Left lung (tissue), 10 donors: ENCODE measurements around the gene CCDC186. TPM values are rescaled to one million over a fixed set of nuclear protein-coding genes. Genes with fewer than 3 reads are reported as not detected.

Experiments
- ATAC-seq: fragments of 200-7000 bp; cut with Tn5 transposase; one replicate; pipeline ENCODE4 v1.9.1; 2020; ENCODE audit warnings: moderate library complexity
- DNase-seq, 4 donors: peaks; one replicate each; pipeline ENCODE4 v3.0.0-alpha.2; 2013 to 2020
- H3K27ac ChIP-seq, 2 donors: fragments of 200-600 bp; sonication (generic) in 1 of 2; one replicate each; pipeline versions ENCODE4 v1.5.0 to v1.8.0; 2020 to 2021
- H3K27me3 ChIP-seq, 2 donors: fragments of 200-600 bp; sonication (generic) in 1 of 2; one replicate each; pipeline versions ENCODE4 v1.5.0 to v1.8.0; 2020 to 2021
- H3K36me3 ChIP-seq, 2 donors: fragments of 200-600 bp; sonication (generic) in 1 of 2; one replicate each; pipeline versions ENCODE4 v1.5.0 to v1.8.0; 2020 to 2021
- H3K4me1 ChIP-seq, 2 donors: fragments of 200-600 bp; one replicate each; pipeline ENCODE4 v1.8.0; 2021
- H3K4me3 ChIP-seq, 2 donors: fragments of 200-600 bp; sonication (generic) in 1 of 2; one replicate each; pipeline versions ENCODE4 v1.5.0 to v1.8.0; 2020 to 2021; ENCODE audit warnings: mild to moderate bottlenecking in 1 of 2
- H3K9me3 ChIP-seq, 2 donors: fragments of 200-600 bp; sonication (generic) in 1 of 2; one replicate each; pipeline versions ENCODE4 v1.5.0 to v1.8.0; 2020 to 2021
- CTCF ChIP-seq, 2 donors: fragments of 200-600 bp; sonication (generic) in 1 of 2; IDR thresholded peaks; one replicate each; pipeline versions ENCODE4 v1.5.0 to v1.8.0; 2021; ENCODE audit warnings: antibody characterized with exemption in 2 of 2
- intact Hi-C, 2 donors: fragments of 100-400 bp; cut with DNase I; formaldehyde crosslinking; loops; one replicate each; pipeline versions ENCODE4 v1.11.2 to v1.14.2; 2022
- polyA plus RNA-seq, 6 donors: library from polyadenylated mRNA; unstranded; fragments of 120-200 nt; gene quantifications; one replicate each; pipeline ENCODE4 v1.2.1, GENCODE V29; 2013; ENCODE audit not compliant: insufficient read length in 6 of 6
- total RNA-seq, 2 donors: library from RNA; stranded (reverse); fragmentation: NEBNext Ultra II Directional; extraction: Animal tissue kit (Norgen Biotek cat#: 25700); gene quantifications; one replicate each; pipeline ENCODE4 v1.2.1, GENCODE V29; 2021
- donor health status: DM: no; HTN: yes; CAD: no.
- donor health status: DM: no; HTN: no; CAD: no.

The CCDC186 gene
- total and polyA plus RNA-seq, 8 donors = 25.2 to 46.6 (median 36.0) TPM

GRCh38 chr10:114173603-114173920 is 441 bp downstream of the CCDC186 start:
- Histone ChIP-seq H3K9me3 (peaks cover 0 to 8% of the 10 kb centered on the region in 2 donors), H3K4me3 (peak overlapping the region; percentile 81 to 86), H3K36me3 (no peaks in the 10 kb centered on the region), H3K27me3 (no peaks in the 10 kb centered on the region), H3K27ac (peak overlapping the region; percentile 90 to 95), H3K4me1 (peaks cover 0 to 28% of the 10 kb centered on the region in 2 donors)
- TF ChIP-seq CTCF (IDR thresholded peaks at IDR 0.05) = no peak
- peak; percentile 16 for ATAC-seq
- intact Hi-C loops = no loop called here
- no peak for DNase-seq

DNA sequence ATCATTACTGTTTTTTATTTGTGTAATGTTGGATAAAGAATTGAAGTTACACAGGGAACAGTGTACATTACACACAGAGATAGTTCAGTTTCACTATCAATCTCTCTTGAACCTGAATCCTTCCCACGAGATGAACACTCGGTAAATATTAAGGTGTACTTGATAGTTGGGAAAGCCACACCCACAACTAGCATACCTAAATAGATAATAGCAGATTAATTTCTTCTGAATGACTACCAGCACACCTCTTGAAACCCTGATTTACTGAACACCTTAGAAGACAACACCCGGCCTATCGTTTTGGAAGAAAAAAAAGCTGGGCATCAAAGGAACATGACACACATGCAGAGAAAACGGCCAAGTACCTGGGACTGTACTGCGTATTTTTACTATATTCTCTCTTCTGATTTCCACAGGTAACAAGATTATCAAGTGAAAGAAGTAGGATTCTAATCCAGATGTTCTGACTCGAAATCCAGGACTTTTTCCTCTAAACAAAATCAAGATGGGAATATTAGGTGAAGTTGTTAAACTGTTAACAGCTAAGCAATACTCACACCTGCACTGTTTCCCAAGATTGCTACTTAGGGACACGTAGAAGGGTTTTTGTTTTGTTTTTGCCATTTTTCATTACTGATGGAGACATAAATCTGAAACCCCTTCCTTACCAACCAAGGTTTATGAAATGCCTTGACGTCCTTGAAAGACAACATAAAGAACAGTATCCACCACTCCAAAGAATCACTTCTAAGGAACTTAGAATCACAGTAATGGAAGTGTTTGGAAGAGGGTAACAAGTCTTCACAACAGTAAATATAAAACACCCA is 1.0 kb downstream of the CCDC186 start:
- Histone ChIP-seq H3K27ac (peak overlapping the region; percentile 90 to 95), H3K27me3 (no peaks in the 10 kb centered on the region), H3K36me3 (no peaks in the 10 kb centered on the region), H3K9me3 (peaks cover 0 to 11% of the 10 kb centered on the region in 2 donors), H3K4me3 (peak overlapping the region; percentile 81 to 86), H3K4me1 (peaks cover 0 to 28% of the 10 kb centered on the region in 2 donors)
- DNase-seq (no peak), ATAC-seq (no peak)
- no peak for TF ChIP-seq CTCF (IDR thresholded peaks at IDR 0.05)
- intact Hi-C loops = no loop called here

GRCh38 chr10:114172216-114172615 is 1.8 kb downstream of the CCDC186 start:
- DNase-seq (no peak), ATAC-seq (no peak)
- Histone ChIP-seq H3K9me3 (peaks cover 0 to 11% of the 10 kb centered on the region in 2 donors), H3K4me3 (peak overlapping the region; percentile 81 to 86), H3K27ac (peak overlapping the region; percentile 23 to 95), H3K27me3 (no peaks in the 10 kb centered on the region), H3K36me3 (no peaks in the 10 kb centered on the region), H3K4me1 (peaks cover 0 to 28% of the 10 kb centered on the region in 2 donors)
- intact Hi-C loops = no loop called here
- no peak for TF ChIP-seq CTCF (IDR thresholded peaks at IDR 0.05)

DNA sequence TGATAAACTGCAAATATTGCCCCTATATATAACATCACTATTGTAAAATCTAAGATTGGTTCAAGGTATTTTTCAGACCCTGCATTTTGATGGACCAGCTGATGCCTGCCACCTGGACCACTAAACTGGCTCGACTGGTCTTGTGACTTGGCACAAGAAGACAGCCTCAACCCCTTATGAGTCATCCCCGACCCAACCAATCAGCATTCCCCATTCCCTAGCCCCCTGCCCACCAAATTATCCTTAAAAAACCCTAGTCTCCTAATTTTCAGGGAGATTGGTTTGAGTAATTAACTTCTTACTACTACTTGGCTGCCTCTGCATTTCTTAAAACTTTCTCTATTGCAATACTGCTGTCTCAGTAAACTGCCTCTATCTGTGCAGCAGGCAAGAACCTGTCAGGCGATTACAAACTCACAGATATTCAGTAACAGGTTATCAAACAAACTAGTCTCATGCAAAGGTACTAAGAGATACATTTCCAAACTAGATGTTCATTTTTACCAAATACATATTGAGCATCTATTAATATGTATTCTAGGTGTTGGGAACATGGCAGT is 5.5 kb downstream of the CCDC186 start:
- no peak for TF ChIP-seq CTCF (IDR thresholded peaks at IDR 0.05)
- DNase-seq (no peak), ATAC-seq (no peak)
- intact Hi-C loops = no loop called here
- Histone ChIP-seq H3K36me3 (no peaks in the 10 kb centered on the region), H3K27me3 (no peaks in the 10 kb centered on the region), H3K9me3 (peaks cover 0 to 11% of the 10 kb centered on the region in 2 donors), H3K4me1 (peaks cover 0 to 30% of the 10 kb centered on the region in 2 donors), H3K27ac (no peak overlapping the region), H3K4me3 (no peak overlapping the region)

DNA sequence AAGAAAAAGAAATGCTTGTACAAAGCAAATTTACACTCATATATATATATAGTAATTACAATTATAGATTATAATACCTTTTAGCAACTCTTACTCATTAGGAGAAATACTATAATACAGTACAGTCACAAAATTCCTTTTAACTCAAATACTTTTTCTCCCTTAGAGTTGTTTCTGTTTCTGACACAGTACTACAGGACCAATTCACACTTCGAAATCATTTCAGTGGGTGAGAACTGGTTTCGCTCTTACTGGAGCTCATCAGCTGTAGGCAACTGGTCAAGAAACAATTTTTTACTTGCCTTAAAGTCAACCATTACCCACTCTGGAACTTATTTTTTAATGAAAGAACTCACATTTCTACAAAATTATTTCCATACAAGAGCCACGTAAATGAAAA is 6.0 kb downstream of the CCDC186 start:
- H3K36me3 ChIP-seq = no peaks in the 10 kb centered on the region
- TF ChIP-seq CTCF (IDR thresholded peaks at IDR 0.05) = no peak
- ATAC-seq (no peak), DNase-seq (no peak)
- H3K27me3 ChIP-seq = no peaks in the 10 kb centered on the region
- peaks cover 0 to 11% of the 10 kb centered on the region in 2 donors for H3K9me3 ChIP-seq
- no peak overlapping the region for H3K4me3 ChIP-seq
- H3K4me1 ChIP-seq = peaks cover 0 to 29% of the 10 kb centered on the region in 2 donors
- intact Hi-C loops = no loop called here
- H3K27ac ChIP-seq = no peak overlapping the region
